GM12874 (cell line): Measurements from ENCODE around the gene MPRIP.
A peak's percentile ranks its signal among the peaks of the same experiment; 100 is the strongest.

Source experiments
- TF ChIP-seq, protein P1 (sequence below): IDR thresholded peaks from 2 replicates; pipeline ENCODE4 v1.5.1; 2011; ENCODE audit warnings: low read depth, mild to moderate bottlenecking, control low read depth, low read length, moderate library complexity; ENCODE audit not compliant: insufficient read depth

The MPRIP gene

DNA sequence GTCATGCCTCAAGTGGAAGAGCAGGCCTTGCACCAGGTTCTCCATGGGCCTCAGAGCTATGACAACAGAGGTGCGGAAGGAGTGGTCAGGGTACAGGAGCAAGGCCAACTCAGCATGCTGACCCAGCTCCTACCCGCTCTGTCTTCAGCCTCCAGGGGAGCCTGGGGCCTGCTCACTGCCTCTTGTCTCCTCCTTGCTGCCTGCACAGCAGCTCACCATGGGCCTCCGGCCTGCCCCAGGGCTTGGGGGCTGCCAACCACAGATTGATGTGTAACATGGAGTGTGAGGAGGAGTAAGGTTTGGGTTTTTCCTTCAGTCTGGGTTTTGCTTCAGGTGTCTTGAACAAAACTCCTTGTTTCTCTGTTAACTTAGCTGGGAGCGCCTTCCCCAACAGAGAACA, 101.8 kb downstream of the MPRIP start:
- TF ChIP-seq, protein P1, sequence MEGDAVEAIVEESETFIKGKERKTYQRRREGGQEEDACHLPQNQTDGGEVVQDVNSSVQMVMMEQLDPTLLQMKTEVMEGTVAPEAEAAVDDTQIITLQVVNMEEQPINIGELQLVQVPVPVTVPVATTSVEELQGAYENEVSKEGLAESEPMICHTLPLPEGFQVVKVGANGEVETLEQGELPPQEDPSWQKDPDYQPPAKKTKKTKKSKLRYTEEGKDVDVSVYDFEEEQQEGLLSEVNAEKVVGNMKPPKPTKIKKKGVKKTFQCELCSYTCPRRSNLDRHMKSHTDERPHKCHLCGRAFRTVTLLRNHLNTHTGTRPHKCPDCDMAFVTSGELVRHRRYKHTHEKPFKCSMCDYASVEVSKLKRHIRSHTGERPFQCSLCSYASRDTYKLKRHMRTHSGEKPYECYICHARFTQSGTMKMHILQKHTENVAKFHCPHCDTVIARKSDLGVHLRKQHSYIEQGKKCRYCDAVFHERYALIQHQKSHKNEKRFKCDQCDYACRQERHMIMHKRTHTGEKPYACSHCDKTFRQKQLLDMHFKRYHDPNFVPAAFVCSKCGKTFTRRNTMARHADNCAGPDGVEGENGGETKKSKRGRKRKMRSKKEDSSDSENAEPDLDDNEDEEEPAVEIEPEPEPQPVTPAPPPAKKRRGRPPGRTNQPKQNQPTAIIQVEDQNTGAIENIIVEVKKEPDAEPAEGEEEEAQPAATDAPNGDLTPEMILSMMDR: no peak

DNA sequence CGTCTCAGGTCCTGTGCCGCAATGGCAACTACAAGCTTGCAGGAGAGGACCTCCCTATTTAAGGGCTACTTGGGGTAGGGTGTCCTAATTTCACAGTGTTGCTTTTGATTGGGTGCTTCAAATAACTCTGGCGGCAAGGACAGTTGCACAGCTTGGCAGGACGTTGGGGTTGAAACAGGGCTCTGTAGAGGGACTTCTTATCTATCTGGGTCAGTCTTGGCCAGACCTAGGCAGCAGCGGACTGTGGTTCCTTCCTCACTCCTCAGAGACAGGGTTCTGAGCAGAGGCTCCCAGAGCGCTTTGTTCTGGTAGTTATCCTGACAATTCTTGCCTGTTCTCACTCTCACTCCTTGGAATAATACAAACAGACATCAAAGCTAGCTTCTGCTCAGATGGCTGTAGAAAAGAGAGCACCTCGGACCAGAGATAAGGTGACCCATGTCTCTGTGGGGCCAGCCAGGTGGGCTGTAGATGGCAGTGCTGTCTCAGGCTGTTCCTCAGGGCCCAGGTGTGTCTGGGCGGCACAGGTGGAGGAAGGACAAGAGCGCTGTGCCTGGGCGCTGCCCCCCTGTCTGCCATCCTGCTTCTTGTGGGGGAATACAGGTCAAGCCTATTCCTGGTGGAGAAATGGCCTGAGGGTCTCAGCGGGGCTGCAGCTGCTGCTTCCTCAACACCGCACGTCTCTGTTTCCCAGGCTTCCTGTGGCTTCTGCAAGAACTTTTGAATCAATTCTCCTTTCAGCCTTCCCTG, 102.8 kb downstream of the MPRIP start:
- TF ChIP-seq, protein P1: no peak

DNA sequence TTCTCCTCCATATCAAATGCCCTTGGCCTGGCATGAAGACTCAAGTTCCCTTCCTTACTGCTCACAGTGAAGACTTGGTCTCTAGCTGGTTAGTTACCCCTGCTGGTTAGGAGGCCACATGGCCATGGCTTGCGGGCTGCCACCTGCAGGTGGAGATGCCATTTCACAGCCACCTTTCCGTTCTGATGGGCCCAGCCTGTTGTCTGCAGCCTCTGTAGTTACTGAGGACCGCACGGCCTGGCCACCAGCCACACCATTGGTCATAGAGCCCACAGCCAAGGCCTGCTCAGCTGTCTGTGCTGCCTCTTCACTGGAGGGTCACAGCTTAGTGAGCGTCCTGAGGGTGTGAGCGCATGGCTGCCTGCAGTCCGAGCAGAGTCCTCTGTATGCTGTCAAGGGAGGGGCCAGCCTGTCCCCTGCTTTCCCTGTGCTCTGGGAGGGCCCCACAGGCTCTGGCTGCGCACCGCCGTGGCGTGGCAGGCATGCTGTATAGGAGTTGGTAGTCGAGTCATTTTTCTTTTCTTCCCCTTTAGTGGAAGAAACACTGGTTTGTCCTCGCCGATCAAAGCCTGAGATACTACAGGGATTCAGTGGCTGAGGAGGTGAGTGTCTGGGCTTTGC, 104.6 kb downstream of the MPRIP start:
- TF ChIP-seq, protein P1: peak; percentile 35; the same call in 1 of the 2 replicates

DNA sequence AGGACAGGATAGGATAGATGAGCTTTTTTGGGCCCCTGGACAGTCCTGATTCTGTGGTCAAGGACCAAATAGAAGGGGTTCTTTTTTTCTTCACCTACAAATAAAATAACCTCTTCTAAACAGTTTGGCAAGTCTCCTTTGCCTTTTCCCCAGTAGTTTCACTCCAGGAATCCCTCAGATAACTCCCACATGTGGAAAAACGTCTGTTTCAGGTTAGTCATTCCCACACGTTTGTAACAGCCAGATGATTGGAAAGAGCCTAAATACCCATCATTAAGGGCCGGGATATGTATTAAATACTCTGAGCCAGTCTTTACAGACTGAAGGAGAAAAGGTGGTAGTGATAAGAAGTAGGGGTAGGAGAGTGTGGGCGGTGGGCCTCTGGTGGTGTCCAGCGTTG, 105.6 kb downstream of the MPRIP start:
- TF ChIP-seq, protein P1: no peak

DNA sequence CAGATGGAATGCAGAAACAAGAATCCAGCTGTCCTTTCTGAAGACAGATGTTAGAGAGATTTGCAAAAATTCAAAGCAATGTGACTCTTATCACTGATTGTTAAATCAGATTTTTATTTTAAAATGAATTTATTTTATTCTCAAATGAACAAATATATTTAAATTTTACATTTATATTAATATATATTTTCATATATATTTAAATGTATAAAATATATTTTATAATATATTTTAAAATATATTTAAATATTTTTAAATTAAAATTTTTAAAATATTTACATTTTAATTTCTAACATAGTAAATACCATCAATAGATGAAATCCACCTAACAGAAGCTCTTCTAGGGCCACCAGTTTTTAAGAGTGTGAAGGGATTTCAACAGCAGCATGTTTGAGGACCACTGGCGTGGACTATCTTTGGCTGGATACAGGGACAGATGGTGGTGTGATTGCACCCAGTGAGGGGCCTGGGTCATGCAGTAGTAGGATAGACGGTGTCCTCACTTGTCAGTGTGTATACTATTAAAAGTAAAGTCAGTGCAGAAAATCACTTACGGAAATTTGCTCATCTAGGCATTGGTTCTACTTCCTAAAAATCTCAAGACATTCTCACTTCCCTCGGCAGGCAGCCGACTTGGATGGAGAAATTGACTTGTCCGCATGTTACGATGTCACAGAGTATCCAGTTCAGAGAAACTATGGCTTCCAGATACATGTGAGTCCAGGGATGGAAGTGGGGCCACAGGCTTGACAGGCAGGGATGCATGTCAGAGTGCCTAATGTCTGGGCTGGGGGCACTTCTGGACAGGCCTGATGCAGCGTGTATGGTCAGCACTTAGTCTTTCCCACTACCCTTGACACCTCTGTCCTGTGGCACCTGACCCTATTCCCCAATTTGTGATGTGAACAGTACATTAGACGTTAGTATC, 107.5 kb downstream of the MPRIP start:
- TF ChIP-seq, protein P1: no peak

DNA sequence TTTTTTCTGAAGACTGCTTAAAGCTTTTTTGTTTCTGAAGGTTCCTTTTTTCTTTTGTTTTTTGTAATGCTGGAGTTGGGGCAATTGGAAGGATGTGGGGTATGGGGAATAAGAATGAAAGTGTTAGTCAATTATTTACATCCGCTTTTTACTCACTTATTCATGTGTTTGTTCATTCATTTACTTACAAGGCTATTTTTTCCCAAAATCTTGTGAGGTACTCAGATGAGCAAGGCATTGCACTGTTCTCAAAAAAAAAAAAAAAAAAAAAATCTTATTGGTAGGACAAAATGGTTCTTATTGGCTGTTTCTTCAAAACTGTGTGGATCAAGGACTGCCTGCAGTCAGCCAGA, 108.2 kb downstream of the MPRIP start:
- TF ChIP-seq, protein P1: no peak

DNA sequence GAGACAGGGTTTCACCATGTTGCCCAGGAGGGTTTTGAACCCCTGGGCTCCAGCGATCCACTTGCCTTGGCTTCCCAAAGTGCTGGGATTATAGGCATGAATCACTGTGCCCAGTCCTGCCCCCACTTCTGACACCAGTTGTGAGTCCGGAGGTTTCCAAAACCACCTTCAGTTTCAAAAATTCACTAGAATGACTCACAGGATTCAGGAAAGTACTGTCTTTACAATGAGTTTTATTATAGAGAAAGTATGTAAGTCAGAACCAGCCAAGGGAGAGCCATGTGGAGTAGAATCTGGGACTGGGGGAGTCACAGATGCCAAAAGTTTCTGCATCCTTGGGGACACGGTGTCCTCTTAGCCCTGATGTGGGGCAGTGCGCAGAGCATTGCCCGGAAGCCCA, 108.8 kb downstream of the MPRIP start:
- TF ChIP-seq, protein P1: no peak
